Spinal cord (tissue), 10 donors: ENCODE data around the gene PTDSS2. TPM values are rescaled to one million over a fixed set of nuclear protein-coding genes. Genes with fewer than 3 reads are reported as not detected.

ENCODE experiments used
- DNase-seq, 6 donors: peaks; one replicate each; pipeline versions ENCODE4 v3.0.0 to v3.0.0-alpha.2; 2013 to 2015; ENCODE audit warnings: low spot score in 6 of 6, low read depth in 4 of 6
- H3K27ac ChIP-seq: one replicate; pipeline ENCODE4 v1.5.1; 2013; ENCODE audit warnings: low read depth, low read length, control low read depth
- H3K27me3 ChIP-seq: one replicate; pipeline ENCODE4 v1.6.1; 2013; ENCODE audit warnings: low read length; ENCODE audit not compliant: control insufficient read depth, insufficient read depth
- H3K36me3 ChIP-seq: one replicate; pipeline ENCODE4 v1.6.1; 2013; ENCODE audit warnings: low read length; ENCODE audit not compliant: control insufficient read depth, insufficient read depth
- H3K4me1 ChIP-seq: one replicate; pipeline ENCODE4 v1.6.1; 2013; ENCODE audit warnings: low read length; ENCODE audit not compliant: control insufficient read depth, insufficient read depth
- H3K4me3 ChIP-seq: one replicate; pipeline ENCODE4 v1.5.1; 2013; ENCODE audit warnings: low read depth, low read length, control low read depth
- H3K9me3 ChIP-seq: one replicate; pipeline ENCODE4 v1.6.1; 2013; ENCODE audit warnings: low read length; ENCODE audit not compliant: control insufficient read depth, insufficient read depth
- WGBS: methylation state at CpG from one replicate; pipeline ENCODE4 v1.1.5; 2013; ENCODE audit warnings: missing lambda C conversion rate; ENCODE audit not compliant: insufficient coverage; 5-methylcytosine and 5-hydroxymethylcytosine counted together
- polyA plus RNA-seq, 2 donors: library from polyadenylated mRNA; unstranded; fragments of 120-200 nt; gene quantifications; one replicate each; pipeline ENCODE4 v1.2.1, GENCODE V29; 2013; ENCODE audit not compliant: insufficient read length in 2 of 2
- total RNA-seq, 2 donors: library from RNA; depleted of rRNA in 1 of 2; stranded (reverse); fragments of 120-200 nt in 1 of 2; fragments of >200 nt in 1 of 2; gene quantifications; one replicate each; pipeline versions ENCODE4 v1.2.3 to v1.2.4, GENCODE V29; 2013 to 2014
- donor health status: healthy.

Gene PTDSS2
- total and polyA plus RNA-seq, 4 donors = 17.9 to 62.7 (median 40.2) TPM

GRCh38 chr11:456533-456932 lies 6.5 kb downstream of the PTDSS2 start:
- Histone ChIP-seq H3K4me3 (no peak overlapping the region), H3K27ac (no peak overlapping the region), H3K27me3 (no peaks in the 10 kb centered on the region), H3K4me1 (peaks cover 9% of the 10 kb centered on the region), H3K9me3 (no peaks in the 10 kb centered on the region), H3K36me3 (peaks cover 78% of the 10 kb centered on the region)
- WGBS = 60% methylated on average over 6 of the region's 7 CpGs
- no peak for DNase-seq

GRCh38 chr11:457111-457760 lies 7.2 kb downstream of the PTDSS2 start:
- H3K4me1 ChIP-seq = peaks cover 2% of the 10 kb centered on the region
- no peak overlapping the region for H3K4me3 ChIP-seq
- no peak overlapping the region for H3K27ac ChIP-seq
- WGBS = 79% methylated on average over 15 of the region's 23 CpGs
- H3K9me3 ChIP-seq = no peaks in the 10 kb centered on the region
- peaks cover 78% of the 10 kb centered on the region for H3K36me3 ChIP-seq
- no peak for DNase-seq
- no peaks in the 10 kb centered on the region for H3K27me3 ChIP-seq

- Histone ChIP-seq H3K4me1 (no peaks in the 10 kb centered on the region), H3K9me3 (no peaks in the 10 kb centered on the region), H3K36me3 (peaks cover 80% of the 10 kb centered on the region), H3K4me3 (no peak overlapping the region), H3K27ac (peak overlapping the region; percentile 80), H3K27me3 (no peaks in the 10 kb centered on the region)
- 95% methylated on average over 24 of the region's 24 CpGs for WGBS
- no peak for DNase-seq
These were observed 9.6 kb downstream of the PTDSS2 start for GRCh38 chr11:459511-460220.

GRCh38 chr11:460331-461199 lies 10.5 kb downstream of the PTDSS2 start:
- Histone ChIP-seq H3K36me3 (peaks cover 76% of the 10 kb centered on the region), H3K27me3 (no peaks in the 10 kb centered on the region), H3K4me1 (no peaks in the 10 kb centered on the region), H3K27ac (peak overlapping the region; percentile 80), H3K4me3 (peak overlapping the region; percentile 2), H3K9me3 (no peaks in the 10 kb centered on the region)
- peak in 1 of 6 donors; percentile 36 for DNase-seq
- 89% methylated on average over 41 of the region's 41 CpGs for WGBS

- H3K4me3 ChIP-seq = no peak overlapping the region
- no peaks in the 10 kb centered on the region for H3K27me3 ChIP-seq
- H3K36me3 ChIP-seq = peaks cover 65% of the 10 kb centered on the region
- no peak for DNase-seq
- H3K9me3 ChIP-seq = no peaks in the 10 kb centered on the region
- 94% methylated on average over 6 of the region's 9 CpGs for WGBS
- peak overlapping the region; percentile 80 for H3K27ac ChIP-seq
- no peaks in the 10 kb centered on the region for H3K4me1 ChIP-seq
These were observed 11.5 kb downstream of the PTDSS2 start for GRCh38 chr11:461626-462025.

GRCh38 chr11:462107-462890 lies 12.2 kb downstream of the PTDSS2 start:
- WGBS = 95% methylated on average over 15 of the region's 16 CpGs
- Histone ChIP-seq H3K4me1 (no peaks in the 10 kb centered on the region), H3K4me3 (no peak overlapping the region), H3K27me3 (no peaks in the 10 kb centered on the region), H3K36me3 (peaks cover 64% of the 10 kb centered on the region), H3K9me3 (no peaks in the 10 kb centered on the region), H3K27ac (no peak overlapping the region)
- no peak for DNase-seq

- no peak for DNase-seq
- no peak overlapping the region for H3K4me3 ChIP-seq
- peaks cover 66% of the 10 kb centered on the region for H3K36me3 ChIP-seq
- H3K4me1 ChIP-seq = peaks cover 1% of the 10 kb centered on the region
- H3K9me3 ChIP-seq = no peaks in the 10 kb centered on the region
- H3K27me3 ChIP-seq = no peaks in the 10 kb centered on the region
- H3K27ac ChIP-seq = no peak overlapping the region
- WGBS = 92% methylated on average over 21 of the region's 24 CpGs
These were observed 14.2 kb downstream of the PTDSS2 start for GRCh38 chr11:464316-464715.

- H3K27ac ChIP-seq = no peak overlapping the region
- no peaks in the 10 kb centered on the region for H3K27me3 ChIP-seq
- DNase-seq = no peak
- H3K36me3 ChIP-seq = peaks cover 55% of the 10 kb centered on the region
- WGBS = 92% methylated on average over 5 of the region's 9 CpGs
- H3K4me1 ChIP-seq = peaks cover 11% of the 10 kb centered on the region
- H3K9me3 ChIP-seq = no peaks in the 10 kb centered on the region
- no peak overlapping the region for H3K4me3 ChIP-seq
These were observed 15.9 kb downstream of the PTDSS2 start for GRCh38 chr11:465896-466530.

GRCh38 chr11:468036-468435 lies 18.0 kb downstream of the PTDSS2 start:
- Histone ChIP-seq H3K36me3 (peaks cover 53% of the 10 kb centered on the region), H3K27ac (no peak overlapping the region), H3K27me3 (no peaks in the 10 kb centered on the region), H3K4me1 (peaks cover 11% of the 10 kb centered on the region), H3K9me3 (no peaks in the 10 kb centered on the region), H3K4me3 (no peak overlapping the region)
- DNase-seq = no peak
- 87% methylated on average over 9 of the region's 12 CpGs for WGBS
